HG02938 (cell line): ENCODE results near the gene AAMDC.
A peak's percentile ranks its signal among the peaks of the same experiment; 100 is the strongest.

Source experiments
- ATAC-seq: cut with Tn5 transposase; IDR thresholded peaks from one replicate; pipeline ENCODE4 v1.9.1; 2021; ENCODE audit warnings: mild to moderate bottlenecking, moderate library complexity; ENCODE audit not compliant: unreplicated experiment

The AAMDC gene

DNA sequence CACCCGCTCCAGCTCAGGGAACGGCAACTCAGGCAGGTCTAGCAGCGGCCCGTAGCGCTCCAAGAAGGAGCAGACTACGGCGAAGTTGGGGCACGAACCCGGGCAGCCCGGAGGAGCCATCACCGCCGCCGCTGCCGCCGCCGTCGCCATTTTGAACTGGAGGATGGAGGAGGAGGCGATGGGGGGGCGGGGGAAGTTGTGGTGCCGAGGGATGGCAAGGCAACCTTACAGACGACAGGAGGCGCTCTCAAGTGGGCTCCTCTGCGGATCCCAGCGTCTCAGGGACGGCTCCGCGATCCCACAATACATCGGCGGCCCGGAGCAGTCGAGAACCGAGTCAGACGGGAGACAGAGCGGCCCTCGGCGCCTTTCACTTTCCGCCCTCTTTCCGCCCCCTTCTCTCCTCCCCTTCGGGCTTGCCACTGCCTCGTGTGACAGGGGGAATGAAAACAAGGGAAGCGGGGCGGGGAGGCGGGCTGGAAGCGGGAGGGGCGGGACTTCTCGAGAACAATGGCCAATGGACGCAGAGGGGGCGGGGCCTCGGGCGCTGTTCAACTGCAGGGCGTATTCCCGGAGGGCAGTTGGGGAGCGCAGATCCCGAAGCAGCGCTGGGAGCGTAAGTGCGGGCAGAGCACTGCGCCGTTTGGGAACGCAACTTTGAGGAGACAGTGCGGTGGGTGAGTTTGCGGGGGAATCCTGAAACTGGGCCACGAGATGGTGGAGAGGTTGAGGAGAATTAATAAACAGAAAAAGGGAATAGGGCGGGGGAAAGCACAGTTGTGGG lies at the start of gene AAMDC, which contains the start of gene RSF1:
Gene AAMDC (plus strand): TSS at position 580 of the 784 bp plus-strand sequence. CDS start 21,353 bp downstream, outside the sequence.
Gene RSF1 (minus strand): TSS at position 158 of the 784 bp plus-strand sequence. CDS start 8 bp downstream, at position 150.
- ATAC-seq: peak; percentile 87

DNA sequence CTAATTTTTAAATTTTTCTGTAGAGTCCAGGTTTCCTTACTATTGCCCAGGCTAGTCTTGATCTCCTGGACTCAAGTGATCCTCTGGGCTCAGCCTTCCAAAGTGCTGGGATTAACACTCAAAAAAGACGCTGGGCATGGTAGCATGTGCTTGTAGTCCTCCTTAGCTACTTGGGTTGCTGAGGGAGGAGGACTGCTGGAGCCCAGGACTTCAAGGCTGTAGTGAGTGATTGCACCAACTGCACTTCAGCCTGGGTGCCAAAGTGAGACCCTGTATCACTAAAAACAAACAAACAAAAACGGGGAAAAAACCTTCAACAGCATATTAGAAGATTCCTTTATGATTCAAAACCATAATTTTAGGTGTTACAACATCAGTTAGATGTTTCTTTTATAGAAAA lies 45.0 kb upstream of the AAMDC start:
- ATAC-seq: no peak

DNA sequence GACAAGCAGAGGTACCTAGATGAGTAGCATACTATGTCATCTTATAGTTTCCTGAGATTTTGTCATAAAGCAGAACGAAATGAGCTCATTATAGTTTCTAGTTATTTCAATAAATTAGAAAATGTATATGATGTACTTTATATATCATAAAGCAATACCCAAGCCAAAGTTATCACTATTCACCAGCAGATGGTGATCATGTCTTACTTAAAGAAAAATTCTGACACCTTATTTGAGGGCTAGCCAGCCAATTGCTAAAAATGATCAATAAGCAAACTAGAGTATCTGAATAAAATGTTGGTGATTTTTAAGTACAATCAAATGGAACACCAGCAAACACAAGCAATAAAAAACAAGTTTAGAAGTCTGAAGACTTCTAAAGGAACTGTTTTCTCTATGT lies 44.5 kb upstream of the AAMDC start:
- no peak for ATAC-seq

DNA sequence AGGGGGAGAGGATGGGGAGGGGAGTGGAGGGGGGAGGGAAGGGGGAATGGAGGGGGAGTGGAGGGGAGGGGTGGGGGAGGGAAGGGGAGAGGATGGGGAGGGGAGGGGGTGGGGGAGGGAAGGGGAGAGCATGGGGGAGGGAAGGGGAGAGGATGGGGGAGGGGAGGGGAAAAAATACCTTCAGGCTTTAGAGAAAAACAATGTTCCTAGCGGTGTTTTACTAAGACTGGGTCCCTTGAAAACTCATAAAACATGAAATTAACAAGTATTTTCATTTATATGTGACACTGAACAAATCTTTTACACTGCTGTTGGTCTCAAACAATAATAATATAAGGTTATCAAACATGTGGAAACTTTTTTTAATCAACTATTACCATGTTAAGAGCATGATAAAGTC lies 42.8 kb upstream of the AAMDC start:
- no peak for ATAC-seq

DNA sequence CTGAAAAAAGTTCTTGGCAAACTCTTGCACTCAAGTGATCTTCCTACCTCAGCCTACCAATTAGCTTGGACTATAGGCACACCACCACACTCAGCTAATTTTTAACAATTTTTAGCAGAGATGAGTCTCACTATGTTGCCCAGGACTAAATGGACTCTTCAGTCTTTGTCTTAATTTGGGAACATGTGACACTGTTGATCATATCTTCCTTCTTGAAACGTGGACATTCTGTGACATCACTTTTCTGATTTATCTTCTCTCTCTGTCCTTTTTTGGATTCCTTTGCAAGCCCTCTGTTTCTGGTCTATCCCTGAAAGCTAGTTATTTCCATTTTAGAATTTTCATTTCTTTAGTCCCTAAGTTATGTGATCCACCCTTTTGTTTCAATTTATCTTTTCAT lies 42.4 kb upstream of the AAMDC start:
- ATAC-seq: no peak

DNA sequence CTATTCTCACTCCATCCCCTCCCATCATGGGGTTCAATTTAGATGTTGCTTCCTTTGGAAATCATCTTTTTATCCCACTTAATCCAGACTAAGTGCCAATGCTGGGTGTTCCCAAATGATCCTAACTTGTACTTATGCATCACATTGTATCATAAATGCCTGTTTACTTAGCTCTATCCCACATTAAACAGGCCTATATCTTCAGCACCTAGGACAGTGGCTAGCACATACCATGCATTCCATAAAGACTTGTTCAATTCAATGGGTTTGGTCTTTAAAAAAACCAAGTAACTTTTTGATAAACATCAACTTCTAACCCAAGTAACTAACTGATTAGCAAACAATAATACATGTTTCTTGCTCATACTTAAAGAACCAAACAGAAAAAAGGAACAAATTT lies 41.0 kb upstream of the AAMDC start:
- ATAC-seq: no peak

DNA sequence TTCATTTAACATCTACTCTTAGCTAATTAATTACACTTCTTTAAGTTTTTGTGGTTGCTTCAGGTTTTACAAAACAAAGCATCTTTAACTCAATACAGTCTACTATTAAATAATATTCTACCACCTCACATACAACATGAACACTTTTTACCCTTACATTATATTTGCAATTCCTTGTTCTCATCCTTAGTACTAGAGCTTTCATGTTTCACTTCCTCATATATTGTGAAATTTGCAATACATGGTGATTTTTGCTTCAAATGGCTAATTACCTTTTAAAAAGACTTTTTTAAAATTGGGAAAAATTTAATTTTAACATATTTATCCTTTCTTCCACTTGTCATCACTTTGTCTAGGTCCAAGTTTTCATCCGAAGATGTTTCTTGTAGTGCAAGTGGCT lies 37.9 kb upstream of the AAMDC start:
- ATAC-seq: no peak

DNA sequence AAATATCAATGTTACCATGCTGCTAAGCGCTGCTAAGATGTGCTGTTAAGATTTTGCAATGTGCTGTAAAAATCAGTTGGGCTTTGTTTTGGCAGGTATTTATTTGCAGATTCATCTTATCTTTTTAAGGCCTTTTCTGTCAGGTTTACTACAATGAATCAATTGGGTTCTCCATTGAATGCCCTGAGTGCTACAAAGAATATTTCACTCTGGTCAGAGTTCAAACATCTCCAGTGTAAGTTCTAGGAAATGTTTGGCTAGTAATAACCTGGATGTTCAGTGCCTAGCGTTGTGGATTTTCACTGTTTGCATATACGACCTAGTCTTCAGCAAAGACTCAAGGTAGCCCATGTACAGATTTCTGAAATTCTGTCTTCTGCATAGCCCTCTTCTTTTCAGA lies 36.4 kb upstream of the AAMDC start:
- no peak for ATAC-seq

DNA sequence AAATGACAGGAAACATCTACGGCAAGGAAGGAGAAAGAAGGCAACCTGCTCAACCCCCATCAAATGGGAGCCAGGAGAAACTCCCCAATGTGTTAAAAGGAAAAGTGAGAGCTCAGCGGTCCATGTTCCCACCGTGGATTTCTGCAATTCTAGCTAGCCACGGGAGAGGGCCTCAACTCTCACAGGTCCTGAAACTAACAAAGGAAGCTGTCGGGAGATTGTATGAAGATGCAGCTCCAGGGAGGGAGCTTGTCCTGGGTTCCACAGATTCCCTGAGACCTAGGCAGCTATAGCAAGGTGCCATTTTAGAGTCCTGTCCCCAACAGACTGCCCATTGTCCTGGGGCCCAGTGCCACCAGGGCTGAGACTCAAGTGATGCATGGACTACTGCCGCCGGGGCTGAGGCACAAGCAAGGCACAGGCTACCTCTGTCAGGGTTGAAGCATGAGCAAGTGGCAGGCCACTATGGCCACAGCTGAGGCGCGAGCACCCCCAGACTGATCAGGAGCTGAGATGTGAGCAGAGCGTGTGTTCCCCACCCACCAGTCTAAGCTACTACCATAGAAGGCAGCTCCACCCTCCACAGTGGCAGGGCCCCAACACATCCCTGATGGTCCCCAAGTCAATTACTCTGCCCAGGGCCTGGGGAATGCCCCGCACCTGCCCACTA lies 31.7 kb upstream of the AAMDC start:
- ATAC-seq: no peak

DNA sequence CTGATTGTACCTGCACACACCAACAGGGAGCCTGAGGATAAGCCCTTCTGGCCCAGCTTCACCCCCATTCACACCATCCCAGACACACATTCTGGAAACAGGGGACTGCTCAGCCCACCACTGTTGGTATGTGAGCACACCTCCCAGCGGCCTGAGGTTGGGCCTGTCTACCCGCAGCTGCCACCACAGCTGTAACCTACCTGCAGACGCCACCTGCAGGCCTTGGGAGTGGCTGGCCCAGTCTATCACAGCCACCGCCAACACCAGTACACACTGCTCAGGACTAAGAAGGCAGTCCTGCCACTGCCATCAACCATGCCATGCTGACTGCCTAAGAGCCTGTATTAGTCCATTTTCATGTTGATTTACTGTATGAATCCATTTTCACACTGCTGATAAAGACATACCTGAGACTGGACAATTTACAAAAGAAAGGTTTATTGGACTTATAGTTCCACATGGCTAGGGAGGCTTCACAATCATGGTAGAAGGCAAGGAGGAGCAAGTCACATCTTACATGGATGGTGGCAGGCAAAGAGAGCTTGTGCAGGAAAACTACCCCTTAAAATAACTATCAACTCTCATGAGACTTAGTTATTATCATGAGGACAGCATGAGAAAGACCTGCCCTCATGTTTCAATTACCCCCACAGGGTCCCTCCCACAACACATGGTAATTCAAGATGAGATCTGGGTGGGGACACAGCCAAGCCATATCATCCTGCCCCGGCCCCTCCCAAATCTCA lies 31.0 kb upstream of the AAMDC start:
- ATAC-seq: no peak

DNA sequence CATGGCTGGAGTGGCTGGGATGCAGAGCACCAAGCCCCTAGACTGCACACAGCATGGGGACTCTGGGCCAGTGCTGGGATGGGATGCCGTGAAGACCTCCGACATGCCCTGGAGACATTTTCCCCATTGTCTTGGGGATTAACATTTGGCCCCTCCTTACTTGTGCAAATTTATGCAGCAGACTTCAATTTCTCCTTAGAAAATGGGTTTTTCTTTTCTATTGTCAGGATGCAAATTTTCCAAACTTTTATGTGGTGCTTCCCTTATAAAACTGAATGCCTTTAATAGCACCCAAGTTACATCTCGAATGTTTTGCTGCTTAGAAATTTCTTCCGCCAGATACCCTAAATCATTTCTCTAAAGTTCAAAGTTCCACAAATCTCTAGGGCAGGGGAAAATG lies 29.6 kb upstream of the AAMDC start:
- ATAC-seq: no peak

DNA sequence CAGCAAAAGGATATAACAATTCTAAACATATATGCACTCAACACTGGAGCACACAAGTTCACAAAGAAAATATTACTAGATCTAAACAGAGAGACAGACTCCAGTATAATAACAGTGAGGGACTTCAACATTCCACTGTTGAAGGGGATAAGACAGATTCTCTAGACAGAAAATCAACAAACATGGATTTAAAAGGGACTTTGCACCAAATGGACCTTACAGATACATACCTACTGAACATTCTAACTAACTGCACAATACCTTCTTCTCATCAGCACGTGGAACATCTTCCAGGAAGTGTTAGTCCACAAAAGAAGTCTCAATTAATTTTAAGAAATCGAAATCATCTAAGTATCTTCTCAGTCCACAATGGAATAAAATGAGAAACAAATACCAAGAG lies 27.0 kb upstream of the AAMDC start:
- no peak for ATAC-seq

DNA sequence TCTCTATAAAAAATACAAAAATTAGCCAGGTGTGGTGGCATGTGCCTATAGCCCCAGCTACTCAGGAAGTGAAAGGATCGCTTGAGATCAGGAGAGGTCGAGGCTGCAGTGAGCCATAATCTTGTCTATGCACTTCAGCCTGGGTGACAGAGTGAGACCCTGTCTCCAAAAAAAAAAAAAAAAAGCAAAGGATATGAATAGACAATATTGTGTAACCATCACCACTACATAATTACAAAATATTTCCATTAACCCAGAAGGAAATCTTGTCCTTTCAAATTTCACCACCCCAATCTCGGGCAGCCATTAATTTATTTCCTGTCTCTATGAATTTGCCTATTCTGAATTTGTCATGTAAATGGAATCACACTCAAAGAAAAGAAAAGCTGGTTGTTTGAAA lies 21.6 kb upstream of the AAMDC start:
- no peak for ATAC-seq

DNA sequence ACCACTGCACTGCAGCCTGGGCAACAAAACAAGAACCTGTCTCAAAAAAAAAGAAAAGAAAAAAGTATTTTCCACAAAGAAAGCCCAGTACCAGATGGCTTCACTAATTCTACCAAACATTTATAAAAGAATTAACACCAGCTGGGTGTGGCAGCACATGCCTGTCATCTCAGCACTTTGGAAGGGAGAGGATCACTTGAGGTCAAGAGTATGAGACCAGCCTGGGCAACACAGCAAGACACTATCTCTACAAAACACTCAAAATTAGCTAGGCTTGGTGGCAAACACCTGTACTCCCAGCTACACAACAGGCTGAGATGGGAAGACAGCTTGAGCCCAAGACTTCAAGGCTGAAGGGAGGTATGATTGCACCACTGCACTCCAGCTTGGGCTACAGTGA lies 20.5 kb upstream of the AAMDC start:
- ATAC-seq: no peak

DNA sequence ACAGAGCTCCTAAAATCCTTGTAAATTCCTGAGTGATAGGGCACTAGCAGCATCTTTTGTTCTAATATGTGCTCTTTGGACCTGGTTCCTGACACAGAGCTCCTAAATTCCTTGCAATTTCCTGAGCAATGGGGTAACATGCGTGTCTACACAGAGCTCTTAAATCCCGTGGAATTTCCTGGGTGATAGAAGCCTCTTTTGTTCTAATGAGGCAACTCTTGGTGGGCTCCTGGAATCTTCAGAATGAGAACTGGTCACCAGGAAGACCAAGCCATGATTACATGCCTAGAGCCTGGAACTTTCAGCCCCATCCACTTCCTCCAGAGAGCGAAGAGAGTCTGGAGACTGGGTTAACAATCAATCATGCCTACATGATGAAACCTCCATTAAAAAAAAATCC lies 19.5 kb upstream of the AAMDC start:
- no peak for ATAC-seq

DNA sequence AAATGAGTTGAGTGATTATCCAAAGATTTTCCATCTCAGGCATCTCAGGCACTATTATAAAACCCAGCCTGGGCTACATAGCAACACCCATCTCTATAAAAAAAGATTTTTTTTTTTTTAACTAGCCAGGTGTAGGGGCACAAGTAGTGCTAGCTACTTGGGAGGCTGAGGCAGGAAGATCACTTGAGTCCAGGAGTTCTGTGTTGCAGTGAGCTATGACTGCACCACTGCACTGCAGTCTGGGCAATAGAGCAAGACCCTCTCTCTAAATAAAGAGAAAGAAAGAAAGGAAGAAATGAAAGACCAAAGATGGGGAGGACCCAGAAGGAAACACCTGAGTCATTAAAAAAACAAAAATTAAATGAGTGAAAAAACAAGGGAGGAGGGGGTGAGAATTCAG lies 14.5 kb upstream of the AAMDC start:
- ATAC-seq: no peak

DNA sequence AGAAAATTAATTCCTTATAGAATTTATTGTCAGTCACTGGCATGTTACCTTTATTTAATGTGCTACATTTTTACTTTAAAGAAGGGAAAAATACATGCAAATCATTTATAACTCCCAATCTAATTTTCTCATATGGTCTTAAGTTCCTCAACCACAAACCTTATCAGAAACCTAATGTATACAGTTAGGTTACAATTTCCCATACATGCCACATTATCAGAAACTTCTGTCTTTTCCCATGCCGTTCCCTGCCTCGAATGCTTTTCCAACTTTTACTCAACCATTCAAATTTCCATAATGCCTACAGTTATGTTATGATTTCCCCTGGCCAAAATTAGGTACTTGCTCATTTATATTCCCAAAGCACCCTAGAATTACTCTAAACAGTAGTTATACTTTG lies 14.0 kb upstream of the AAMDC start:
- no peak for ATAC-seq

DNA sequence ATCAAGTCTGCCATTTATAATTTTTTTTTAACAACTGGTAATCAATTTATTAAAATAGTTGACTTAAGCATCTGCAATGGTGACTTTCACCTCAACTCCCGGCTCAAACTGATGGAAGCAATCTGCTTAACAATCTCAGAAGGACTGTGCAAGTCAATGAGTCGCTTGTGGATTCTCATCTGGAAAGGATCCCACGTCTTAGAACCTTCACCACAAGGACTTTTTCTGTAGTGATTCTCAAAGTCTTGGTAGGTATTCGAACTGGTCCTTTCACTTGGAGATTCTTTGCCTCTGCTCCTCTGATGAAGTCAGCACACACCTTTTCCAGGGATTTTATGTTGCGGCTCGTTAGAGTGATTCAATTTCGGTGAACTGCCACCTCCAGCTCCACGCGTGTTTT lies 7.7 kb upstream of the AAMDC start:
- ATAC-seq: no peak

DNA sequence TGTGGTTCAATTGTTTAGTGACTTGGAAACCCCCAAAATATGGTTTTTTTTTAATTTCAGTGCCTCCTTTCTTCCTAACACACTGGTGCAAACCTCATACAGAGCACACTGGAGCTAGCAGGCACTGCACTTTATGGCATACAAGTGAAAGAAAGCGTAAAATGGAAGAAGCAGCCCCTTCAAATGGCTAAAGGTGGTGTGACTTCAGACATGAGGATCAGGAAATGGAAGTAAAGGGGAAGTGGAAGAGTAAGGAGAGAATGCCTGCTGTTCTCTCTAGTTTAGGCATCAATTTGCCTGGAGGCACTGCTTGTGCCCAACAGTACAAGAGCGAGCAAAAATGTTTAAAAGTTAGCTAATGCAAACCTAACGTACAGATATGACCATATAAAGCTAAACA lies 6.1 kb upstream of the AAMDC start:
- ATAC-seq: no peak

DNA sequence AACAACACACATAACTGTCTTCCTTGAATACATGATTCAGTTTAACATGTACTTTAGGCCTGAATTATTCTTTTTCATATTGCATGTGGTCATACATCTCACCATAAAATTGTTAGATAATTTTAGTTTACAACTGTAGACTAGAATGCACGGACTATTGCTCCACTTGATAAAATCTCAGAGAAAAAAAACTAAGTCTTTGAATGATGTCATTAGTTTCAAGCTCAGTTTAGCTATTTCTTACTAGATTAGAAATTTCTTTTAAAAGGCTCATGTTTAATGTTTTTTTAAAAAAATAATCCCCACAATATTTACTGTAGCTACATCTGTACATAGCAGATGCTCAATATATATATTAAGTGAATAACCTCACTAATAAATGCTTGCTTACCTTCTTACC lies 5.5 kb upstream of the AAMDC start:
- ATAC-seq: no peak

DNA sequence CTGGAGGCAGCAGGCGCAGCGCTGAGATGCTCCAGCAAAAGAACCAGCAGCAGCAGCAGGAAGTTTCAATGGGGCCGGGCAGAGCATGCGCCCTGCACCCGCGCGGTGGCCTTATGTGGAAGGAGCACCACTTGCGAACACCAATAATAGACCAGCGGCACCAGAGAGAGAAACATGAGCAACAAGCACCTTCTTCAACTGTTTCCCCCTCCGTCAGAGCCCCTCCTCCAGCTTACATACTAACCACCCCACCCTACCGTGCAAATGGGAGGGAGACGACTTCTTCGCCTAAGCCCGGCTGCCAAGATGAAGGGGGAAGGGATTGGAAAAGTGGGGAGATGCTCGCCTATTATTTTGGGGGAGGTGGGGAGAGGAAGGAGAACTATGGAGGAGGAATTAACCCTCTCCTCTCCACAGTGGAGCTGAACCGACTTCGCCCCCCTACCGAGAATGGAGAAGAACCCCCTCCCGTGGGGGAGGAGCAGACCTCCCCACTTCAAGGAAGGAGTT lies 1.5 kb upstream of the AAMDC start:
- peak; percentile 52 for ATAC-seq
